Liver (tissue), 9 donors: Measurements from ENCODE around the gene TBX19. TPM values are rescaled to one million over a fixed set of nuclear protein-coding genes. Genes with fewer than 3 reads are reported as not detected.

Experiments used
- DNase-seq: peaks from one replicate; pipeline ENCODE4 v3.0.0-alpha.2; 2017; ENCODE audit warnings: low spot score
- H3K27ac ChIP-seq, 2 donors: one replicate each; pipeline ENCODE4 v1.7.0; 2013; ENCODE audit warnings: inconsistent platforms in 2 of 2, low read length in 2 of 2, control low read depth in 1 of 2, low read depth in 1 of 2, mild to moderate bottlenecking in 1 of 2
- H3K27me3 ChIP-seq, 4 donors: one replicate each; pipeline versions ENCODE4 v1.6.1 to v1.7.0; 2013; ENCODE audit warnings: low read length in 3 of 4, inconsistent platforms in 1 of 4, mild to moderate bottlenecking in 1 of 4, moderate library complexity in 1 of 4; ENCODE audit not compliant: control insufficient read depth in 4 of 4, insufficient read depth in 4 of 4
- H3K36me3 ChIP-seq, 4 donors: one replicate each; pipeline versions ENCODE4 v1.6.1 to v1.7.0; 2013; ENCODE audit warnings: low read length in 3 of 4, mild to moderate bottlenecking in 3 of 4, low read depth in 1 of 4, moderate library complexity in 1 of 4; ENCODE audit not compliant: control insufficient read depth in 4 of 4, insufficient read depth in 3 of 4
- H3K4me1 ChIP-seq, 4 donors: one replicate each; pipeline versions ENCODE4 v1.6.1 to v1.7.0; 2013; ENCODE audit warnings: low read length in 3 of 4, mild to moderate bottlenecking in 3 of 4, moderate library complexity in 1 of 4; ENCODE audit not compliant: control insufficient read depth in 4 of 4, insufficient read depth in 4 of 4
- H3K4me3 ChIP-seq, 3 donors: one replicate each; pipeline versions ENCODE4 v1.6.1 to v1.7.0; 2013; ENCODE audit warnings: low read length in 3 of 3, control low read depth in 1 of 3, low read depth in 1 of 3, mild to moderate bottlenecking in 1 of 3
- H3K9ac ChIP-seq, 2 donors: one replicate each; pipeline ENCODE4 v1.7.0; 2013; ENCODE audit warnings: low read length in 2 of 2, mild to moderate bottlenecking in 2 of 2, moderate library complexity in 2 of 2, control low read depth in 1 of 2, low read depth in 1 of 2
- H3K9me3 ChIP-seq, 4 donors: one replicate each; pipeline versions ENCODE4 v1.6.1 to v1.7.0; 2013; ENCODE audit warnings: low read length in 3 of 4; ENCODE audit not compliant: control insufficient read depth in 4 of 4
- EGR1 ChIP-seq, 2 donors: IDR thresholded peaks; 2 replicates each; pipeline ENCODE4 v1.6.1; 2016 to 2018; ENCODE audit warnings: antibody characterized with exemption in 2 of 2, low read depth in 2 of 2
- FOXA1 ChIP-seq: IDR thresholded peaks from 2 replicates; pipeline ENCODE4 v1.6.1; 2016; ENCODE audit warnings: antibody characterized with exemption
- FOXA2 ChIP-seq: IDR thresholded peaks from 2 replicates; pipeline ENCODE4 v1.6.1; 2016; ENCODE audit warnings: antibody characterized with exemption
- GABPA ChIP-seq, 2 donors: IDR thresholded peaks in 1 of 2; conservative IDR thresholded peaks in 1 of 2; 2 replicates each; pipeline ENCODE4 v1.6.1; 2016; ENCODE audit warnings: antibody characterized with exemption in 2 of 2, mild to moderate bottlenecking in 1 of 2, moderate library complexity in 1 of 2
- HNF4A ChIP-seq, 2 donors: conservative IDR thresholded peaks; 2 replicates each; pipeline ENCODE4 v1.6.1; 2016; ENCODE audit warnings: antibody characterized with exemption in 2 of 2, mild to moderate bottlenecking in 2 of 2
- HNF4G ChIP-seq: IDR thresholded peaks from 2 replicates; pipeline ENCODE4 v1.6.1; 2016; ENCODE audit warnings: antibody characterized with exemption
- JUND ChIP-seq, 2 donors: IDR thresholded peaks; 2 replicates each; pipeline ENCODE4 v1.6.1; 2016; ENCODE audit warnings: antibody characterized with exemption in 2 of 2
- RAD21 ChIP-seq, 2 donors: IDR thresholded peaks; 2 replicates each; pipeline ENCODE4 v1.6.1; 2016; ENCODE audit warnings: antibody characterized with exemption in 2 of 2, mild to moderate bottlenecking in 2 of 2
- RXRA ChIP-seq, 2 donors: IDR thresholded peaks; 2 replicates each; pipeline ENCODE4 v1.6.1; 2017 to 2018; ENCODE audit warnings: antibody characterized with exemption in 2 of 2, mild to moderate bottlenecking in 1 of 2
- SP1 ChIP-seq: IDR thresholded peaks from 2 replicates; pipeline ENCODE4 v1.6.1; 2018; ENCODE audit warnings: antibody characterized with exemption, mild to moderate bottlenecking
- TAF1 ChIP-seq: conservative IDR thresholded peaks from 2 replicates; pipeline ENCODE4 v1.6.1; 2016; ENCODE audit warnings: antibody characterized with exemption, mild to moderate bottlenecking
- YY1 ChIP-seq: IDR thresholded peaks from 2 replicates; pipeline ENCODE4 v1.6.1; 2016; ENCODE audit warnings: antibody characterized with exemption, mild to moderate bottlenecking
- WGBS: extraction: QIAGEN DNeasy Blood & Tissue Kit; methylation state at CpG from one replicate; pipeline ENCODE4 v1.1.7; 2013; 5-methylcytosine and 5-hydroxymethylcytosine counted together
- polyA plus RNA-seq, 2 donors: library from polyadenylated mRNA; stranded (reverse) in 1 of 2; unstranded in 1 of 2; fragments of 200-250 nt in 1 of 2; fragments of >200 nt in 1 of 2; fragmentation: Nextera tagmentation in 1 of 2; extraction: Ambion mirVana in 1 of 2; gene quantifications; one replicate each; pipeline versions ENCODE4 v1.2.1 to v1.2.3, GENCODE V29; 2013 to 2015
- total RNA-seq, 2 donors: library from RNA; depleted of rRNA; stranded (reverse); fragments of >200 nt; gene quantifications; one replicate each; pipeline ENCODE4 v1.2.3, GENCODE V29; 2014
- TF ChIP-seq, protein P1 (sequence below): fragments of 150-350 bp; IDR thresholded peaks from 2 replicates; pipeline ENCODE4 v1.5.1; 2017; ENCODE audit warnings: improper control_type of control experiment, low read depth, low read length; ENCODE audit not compliant: missing input control
- TF ChIP-seq, protein P2 (sequence below): IDR thresholded peaks from 2 replicates; pipeline ENCODE4 v1.6.1; 2016; ENCODE audit warnings: antibody characterized with exemption, mild to moderate bottlenecking
- TF ChIP-seq, protein P3 (sequence below): IDR thresholded peaks from 2 replicates; pipeline ENCODE4 v1.6.1; 2016; ENCODE audit warnings: antibody characterized with exemption
- TF ChIP-seq, protein P4 (sequence below): IDR thresholded peaks from 2 replicates; pipeline ENCODE4 v1.6.1; 2016; ENCODE audit warnings: antibody characterized with exemption
- TF ChIP-seq, protein P5 (sequence below): IDR thresholded peaks from 2 replicates; pipeline ENCODE4 v1.6.1; 2016; ENCODE audit warnings: antibody characterized with exemption
- donor health status: healthy.
- donor health status: healthy.
- donor health status: healthy.
- donor health status: healthy.
- donor health status: healthy.

TBX19 gene
- total and polyA plus RNA-seq, 4 donors: 0.20 to 0.92 (median 0.37) TPM

DNA sequence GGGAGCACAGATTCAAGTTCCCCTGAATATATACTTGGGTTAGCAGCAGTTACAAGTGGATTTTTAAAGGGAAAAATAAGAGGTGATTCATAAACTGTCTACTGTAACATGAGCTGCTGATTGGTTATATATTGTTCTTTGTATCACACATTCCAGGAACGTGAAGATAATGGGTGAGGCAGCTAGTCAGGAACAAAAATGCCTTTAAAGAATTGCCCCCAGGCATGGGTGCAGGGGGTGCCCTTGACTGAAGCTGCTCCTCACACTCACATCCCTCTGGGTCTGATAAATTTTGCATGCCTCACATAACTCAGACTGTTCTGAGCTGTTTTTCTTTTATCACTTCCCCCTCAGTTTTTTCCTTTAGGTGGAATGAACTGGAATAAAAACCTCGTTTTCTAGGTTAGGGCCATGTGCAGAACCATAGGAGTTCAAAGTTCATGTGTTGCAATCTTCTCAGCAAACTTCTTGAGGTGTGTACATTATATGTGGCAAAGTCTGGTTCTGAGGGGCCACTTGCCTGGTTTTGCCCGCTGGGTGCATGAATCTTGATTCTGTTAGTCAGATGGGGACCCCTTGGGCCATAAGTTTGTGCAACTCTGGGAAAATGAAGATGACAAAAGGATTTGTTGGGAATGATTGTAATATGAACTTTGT lies 21.1 kb downstream of the TBX19 start:
- DNase-seq: no peak
- TF ChIP-seq HNF4A (conservative IDR thresholded peaks at IDR 0.05): peak in 1 of 2 donors; percentile 34
- TF ChIP-seq HNF4G: no peak
- Histone ChIP-seq H3K9ac (no peak overlapping the region), H3K9me3 (no peaks in the 10 kb centered on the region), H3K4me1 (no peaks in the 10 kb centered on the region), H3K36me3 (no peaks in the 10 kb centered on the region), H3K27me3 (no peaks in the 10 kb centered on the region), H3K4me3 (no peak overlapping the region), H3K27ac (no peak overlapping the region)
- WGBS: 75% methylated on average over 3 of the region's 3 CpGs

DNA sequence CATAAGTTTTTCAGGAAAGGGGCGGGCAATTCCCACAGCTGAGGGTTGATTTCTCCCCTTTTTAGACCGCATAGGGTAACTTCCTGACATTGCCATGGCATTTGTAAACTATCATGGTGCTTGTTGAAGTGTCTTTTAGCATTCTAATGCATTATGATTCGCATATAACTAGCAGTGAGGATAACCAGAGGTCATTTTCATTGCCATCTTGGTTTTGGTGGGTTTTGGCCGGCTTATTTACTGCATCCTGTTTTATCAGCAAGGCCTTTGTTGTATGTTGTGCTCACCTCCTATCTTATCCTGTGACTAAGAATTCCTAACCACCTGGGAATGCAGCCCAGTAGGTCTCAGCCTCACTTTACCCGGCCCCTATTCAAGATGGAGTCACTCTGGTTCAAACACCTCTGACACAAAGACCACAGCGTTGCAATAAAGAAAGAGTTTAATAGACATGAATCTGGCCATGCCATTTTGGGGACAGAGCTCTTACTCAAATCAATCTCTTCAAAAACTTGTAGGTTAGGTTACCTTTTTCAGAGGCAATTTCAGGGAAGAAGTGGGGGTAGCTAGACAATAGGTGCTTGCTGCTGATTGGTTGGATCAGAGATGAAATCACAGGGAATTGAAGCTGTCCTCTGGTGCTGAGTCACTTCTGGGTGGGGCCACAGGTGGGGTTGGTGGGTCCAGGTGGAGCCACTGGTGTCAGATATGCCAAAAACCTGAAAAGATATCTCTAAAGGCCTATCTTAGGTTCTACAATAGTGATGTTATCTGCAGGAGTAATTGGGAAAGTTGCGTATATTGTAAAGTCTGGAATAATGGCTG lies 23.3 kb downstream of the TBX19 start:
- no peak overlapping the region for H3K4me3 ChIP-seq
- TF ChIP-seq FOXA2: no peak
- TF ChIP-seq JUND (IDR thresholded peaks at IDR 0.05): no peak
- TF ChIP-seq RXRA (IDR thresholded peaks at IDR 0.05): no peak
- no peak for TF ChIP-seq FOXA1
- no peak for TF ChIP-seq HNF4A (conservative IDR thresholded peaks at IDR 0.05)
- TF ChIP-seq, protein P1, sequence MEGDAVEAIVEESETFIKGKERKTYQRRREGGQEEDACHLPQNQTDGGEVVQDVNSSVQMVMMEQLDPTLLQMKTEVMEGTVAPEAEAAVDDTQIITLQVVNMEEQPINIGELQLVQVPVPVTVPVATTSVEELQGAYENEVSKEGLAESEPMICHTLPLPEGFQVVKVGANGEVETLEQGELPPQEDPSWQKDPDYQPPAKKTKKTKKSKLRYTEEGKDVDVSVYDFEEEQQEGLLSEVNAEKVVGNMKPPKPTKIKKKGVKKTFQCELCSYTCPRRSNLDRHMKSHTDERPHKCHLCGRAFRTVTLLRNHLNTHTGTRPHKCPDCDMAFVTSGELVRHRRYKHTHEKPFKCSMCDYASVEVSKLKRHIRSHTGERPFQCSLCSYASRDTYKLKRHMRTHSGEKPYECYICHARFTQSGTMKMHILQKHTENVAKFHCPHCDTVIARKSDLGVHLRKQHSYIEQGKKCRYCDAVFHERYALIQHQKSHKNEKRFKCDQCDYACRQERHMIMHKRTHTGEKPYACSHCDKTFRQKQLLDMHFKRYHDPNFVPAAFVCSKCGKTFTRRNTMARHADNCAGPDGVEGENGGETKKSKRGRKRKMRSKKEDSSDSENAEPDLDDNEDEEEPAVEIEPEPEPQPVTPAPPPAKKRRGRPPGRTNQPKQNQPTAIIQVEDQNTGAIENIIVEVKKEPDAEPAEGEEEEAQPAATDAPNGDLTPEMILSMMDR: no peak
- TF ChIP-seq SP1: no peak
- TF ChIP-seq, protein P2, sequence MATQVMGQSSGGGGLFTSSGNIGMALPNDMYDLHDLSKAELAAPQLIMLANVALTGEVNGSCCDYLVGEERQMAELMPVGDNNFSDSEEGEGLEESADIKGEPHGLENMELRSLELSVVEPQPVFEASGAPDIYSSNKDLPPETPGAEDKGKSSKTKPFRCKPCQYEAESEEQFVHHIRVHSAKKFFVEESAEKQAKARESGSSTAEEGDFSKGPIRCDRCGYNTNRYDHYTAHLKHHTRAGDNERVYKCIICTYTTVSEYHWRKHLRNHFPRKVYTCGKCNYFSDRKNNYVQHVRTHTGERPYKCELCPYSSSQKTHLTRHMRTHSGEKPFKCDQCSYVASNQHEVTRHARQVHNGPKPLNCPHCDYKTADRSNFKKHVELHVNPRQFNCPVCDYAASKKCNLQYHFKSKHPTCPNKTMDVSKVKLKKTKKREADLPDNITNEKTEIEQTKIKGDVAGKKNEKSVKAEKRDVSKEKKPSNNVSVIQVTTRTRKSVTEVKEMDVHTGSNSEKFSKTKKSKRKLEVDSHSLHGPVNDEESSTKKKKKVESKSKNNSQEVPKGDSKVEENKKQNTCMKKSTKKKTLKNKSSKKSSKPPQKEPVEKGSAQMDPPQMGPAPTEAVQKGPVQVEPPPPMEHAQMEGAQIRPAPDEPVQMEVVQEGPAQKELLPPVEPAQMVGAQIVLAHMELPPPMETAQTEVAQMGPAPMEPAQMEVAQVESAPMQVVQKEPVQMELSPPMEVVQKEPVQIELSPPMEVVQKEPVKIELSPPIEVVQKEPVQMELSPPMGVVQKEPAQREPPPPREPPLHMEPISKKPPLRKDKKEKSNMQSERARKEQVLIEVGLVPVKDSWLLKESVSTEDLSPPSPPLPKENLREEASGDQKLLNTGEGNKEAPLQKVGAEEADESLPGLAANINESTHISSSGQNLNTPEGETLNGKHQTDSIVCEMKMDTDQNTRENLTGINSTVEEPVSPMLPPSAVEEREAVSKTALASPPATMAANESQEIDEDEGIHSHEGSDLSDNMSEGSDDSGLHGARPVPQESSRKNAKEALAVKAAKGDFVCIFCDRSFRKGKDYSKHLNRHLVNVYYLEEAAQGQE: no peak
- no peak for TF ChIP-seq HNF4G
- no peak for TF ChIP-seq YY1
- no peak for TF ChIP-seq TAF1
- TF ChIP-seq RAD21 (IDR thresholded peaks at IDR 0.05): no peak
- TF ChIP-seq, protein P3, sequence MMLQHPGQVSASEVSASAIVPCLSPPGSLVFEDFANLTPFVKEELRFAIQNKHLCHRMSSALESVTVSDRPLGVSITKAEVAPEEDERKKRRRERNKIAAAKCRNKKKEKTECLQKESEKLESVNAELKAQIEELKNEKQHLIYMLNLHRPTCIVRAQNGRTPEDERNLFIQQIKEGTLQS: no peak
- TF ChIP-seq GABPA (IDR thresholded peaks at IDR 0.05 in 1 of 2, conservative IDR thresholded peaks at IDR 0.05 in 1 of 2): no peak
- no peak for TF ChIP-seq EGR1 (IDR thresholded peaks at IDR 0.05; ENCODE audit: low read depth in 2 of 2)
- TF ChIP-seq, protein P4, sequence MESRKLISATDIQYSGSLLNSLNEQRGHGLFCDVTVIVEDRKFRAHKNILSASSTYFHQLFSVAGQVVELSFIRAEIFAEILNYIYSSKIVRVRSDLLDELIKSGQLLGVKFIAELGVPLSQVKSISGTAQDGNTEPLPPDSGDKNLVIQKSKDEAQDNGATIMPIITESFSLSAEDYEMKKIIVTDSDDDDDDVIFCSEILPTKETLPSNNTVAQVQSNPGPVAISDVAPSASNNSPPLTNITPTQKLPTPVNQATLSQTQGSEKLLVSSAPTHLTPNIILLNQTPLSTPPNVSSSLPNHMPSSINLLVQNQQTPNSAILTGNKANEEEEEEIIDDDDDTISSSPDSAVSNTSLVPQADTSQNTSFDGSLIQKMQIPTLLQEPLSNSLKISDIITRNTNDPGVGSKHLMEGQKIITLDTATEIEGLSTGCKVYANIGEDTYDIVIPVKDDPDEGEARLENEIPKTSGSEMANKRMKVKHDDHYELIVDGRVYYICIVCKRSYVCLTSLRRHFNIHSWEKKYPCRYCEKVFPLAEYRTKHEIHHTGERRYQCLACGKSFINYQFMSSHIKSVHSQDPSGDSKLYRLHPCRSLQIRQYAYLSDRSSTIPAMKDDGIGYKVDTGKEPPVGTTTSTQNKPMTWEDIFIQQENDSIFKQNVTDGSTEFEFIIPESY: no peak
- TF ChIP-seq, protein P5, sequence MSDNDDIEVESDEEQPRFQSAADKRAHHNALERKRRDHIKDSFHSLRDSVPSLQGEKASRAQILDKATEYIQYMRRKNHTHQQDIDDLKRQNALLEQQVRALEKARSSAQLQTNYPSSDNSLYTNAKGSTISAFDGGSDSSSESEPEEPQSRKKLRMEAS: no peak
- no peaks in the 10 kb centered on the region for H3K27me3 ChIP-seq
- no peaks in the 10 kb centered on the region for H3K4me1 ChIP-seq
- H3K27ac ChIP-seq: no peak overlapping the region
- H3K9me3 ChIP-seq: no peaks in the 10 kb centered on the region
- H3K36me3 ChIP-seq: peaks cover 0 to 2% (median 0%) of the 10 kb centered on the region in 4 donors
- DNase-seq: no peak
- WGBS: 83% methylated on average over 7 of the region's 7 CpGs
- H3K9ac ChIP-seq: no peak overlapping the region
